KMS-11 (cell line): ENCODE data around the gene MCM6.

Experiments
- H2AFZ ChIP-seq: fragments of 200-600 bp; sonication (generic); 2 replicates; pipeline ENCODE4 v1.6.1; 2016; ENCODE audit warnings: antibody characterized with exemption, mixed run types, low read depth
- H3K27ac ChIP-seq: fragments of 200-600 bp; sonication (generic); 2 replicates; pipeline ENCODE4 v1.6.1; 2016; ENCODE audit warnings: mild to moderate bottlenecking, mixed run types
- H3K27me3 ChIP-seq: fragments of 200-600 bp; sonication (generic); 2 replicates; pipeline ENCODE4 v1.6.1; 2017; ENCODE audit warnings: mild to moderate bottlenecking, low read depth, mixed run types, moderate library complexity; ENCODE audit not compliant: insufficient read depth
- H3K36me3 ChIP-seq: fragments of 200-600 bp; sonication (generic); 2 replicates; pipeline ENCODE4 v1.6.1; 2017; ENCODE audit warnings: mild to moderate bottlenecking, mixed run types; ENCODE audit not compliant: insufficient read depth
- H3K4me1 ChIP-seq: fragments of 200-600 bp; sonication (generic); 2 replicates; pipeline ENCODE4 v1.6.1; 2016; ENCODE audit warnings: mild to moderate bottlenecking, low read depth, mixed run types; ENCODE audit not compliant: poor library complexity, severe bottlenecking
- H3K4me2 ChIP-seq: fragments of 200-600 bp; sonication (generic); 2 replicates; pipeline ENCODE4 v1.7.0; 2016; ENCODE audit warnings: mild to moderate bottlenecking, mixed run types
- H3K4me3 ChIP-seq: fragments of 200-600 bp; sonication (generic); IDR thresholded peaks from 2 replicates; pipeline ENCODE4 v1.6.1; 2017; ENCODE audit warnings: low read depth, low read length, mixed read lengths; ENCODE audit not compliant: insufficient read depth
- H3K79me2 ChIP-seq: fragments of 200-600 bp; sonication (generic); 2 replicates; pipeline ENCODE4 v1.6.1; 2016; ENCODE audit warnings: low read depth, mixed run types; ENCODE audit not compliant: insufficient read depth
- H3K9ac ChIP-seq: fragments of 200-600 bp; sonication (generic); 2 replicates; pipeline ENCODE4 v1.6.1; 2016; ENCODE audit warnings: mild to moderate bottlenecking, mixed run types
- H4K20me1 ChIP-seq: fragments of 200-600 bp; sonication (generic); 2 replicates; pipeline ENCODE4 v1.6.1; 2016; ENCODE audit warnings: mild to moderate bottlenecking, mixed run types; ENCODE audit not compliant: insufficient read depth
- TF ChIP-seq, protein P1 (sequence below): fragments of 200-600 bp; sonication (generic); conservative IDR thresholded peaks from 2 replicates; pipeline ENCODE4 v1.6.1; 2017; ENCODE audit warnings: low read depth, mild to moderate bottlenecking, antibody characterized with exemption, low read length, moderate library complexity, mixed read lengths

Gene MCM6

DNA sequence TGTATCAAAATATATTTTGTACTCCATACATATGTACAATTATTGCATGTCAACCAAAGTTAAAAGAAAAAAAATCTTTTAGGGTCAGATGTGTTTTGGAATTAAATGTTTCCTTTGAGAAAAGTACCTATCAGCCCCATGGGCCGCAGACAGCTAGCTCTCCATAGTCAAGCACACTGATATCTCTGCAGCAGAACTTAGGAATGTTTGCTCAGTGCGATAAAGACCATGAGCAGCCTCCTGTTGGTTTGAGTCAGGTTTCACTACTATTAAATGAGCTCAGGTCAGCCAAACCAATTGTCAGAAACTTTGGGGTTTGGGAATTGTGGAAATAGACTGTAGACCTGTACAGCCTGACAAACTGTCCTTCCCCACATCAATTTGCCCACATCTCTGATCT lies 73.0 kb downstream of the MCM6 start:
- no peak overlapping the region for H3K9ac ChIP-seq
- H2AFZ ChIP-seq, result no peak overlapping the region
- H3K36me3 ChIP-seq, result no peaks in the 10 kb centered on the region
- H3K79me2 ChIP-seq, result no peaks in the 10 kb centered on the region
- H3K4me1 ChIP-seq, result no peaks in the 10 kb centered on the region
- TF ChIP-seq, protein P1, sequence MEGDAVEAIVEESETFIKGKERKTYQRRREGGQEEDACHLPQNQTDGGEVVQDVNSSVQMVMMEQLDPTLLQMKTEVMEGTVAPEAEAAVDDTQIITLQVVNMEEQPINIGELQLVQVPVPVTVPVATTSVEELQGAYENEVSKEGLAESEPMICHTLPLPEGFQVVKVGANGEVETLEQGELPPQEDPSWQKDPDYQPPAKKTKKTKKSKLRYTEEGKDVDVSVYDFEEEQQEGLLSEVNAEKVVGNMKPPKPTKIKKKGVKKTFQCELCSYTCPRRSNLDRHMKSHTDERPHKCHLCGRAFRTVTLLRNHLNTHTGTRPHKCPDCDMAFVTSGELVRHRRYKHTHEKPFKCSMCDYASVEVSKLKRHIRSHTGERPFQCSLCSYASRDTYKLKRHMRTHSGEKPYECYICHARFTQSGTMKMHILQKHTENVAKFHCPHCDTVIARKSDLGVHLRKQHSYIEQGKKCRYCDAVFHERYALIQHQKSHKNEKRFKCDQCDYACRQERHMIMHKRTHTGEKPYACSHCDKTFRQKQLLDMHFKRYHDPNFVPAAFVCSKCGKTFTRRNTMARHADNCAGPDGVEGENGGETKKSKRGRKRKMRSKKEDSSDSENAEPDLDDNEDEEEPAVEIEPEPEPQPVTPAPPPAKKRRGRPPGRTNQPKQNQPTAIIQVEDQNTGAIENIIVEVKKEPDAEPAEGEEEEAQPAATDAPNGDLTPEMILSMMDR, result no peak
- H3K27ac ChIP-seq, result no peak overlapping the region
- no peak overlapping the region for H3K4me3 ChIP-seq
- H3K4me2 ChIP-seq, result no peak overlapping the region
- H3K27me3 ChIP-seq, result no peaks in the 10 kb centered on the region
- no peaks in the 10 kb centered on the region for H4K20me1 ChIP-seq

DNA sequence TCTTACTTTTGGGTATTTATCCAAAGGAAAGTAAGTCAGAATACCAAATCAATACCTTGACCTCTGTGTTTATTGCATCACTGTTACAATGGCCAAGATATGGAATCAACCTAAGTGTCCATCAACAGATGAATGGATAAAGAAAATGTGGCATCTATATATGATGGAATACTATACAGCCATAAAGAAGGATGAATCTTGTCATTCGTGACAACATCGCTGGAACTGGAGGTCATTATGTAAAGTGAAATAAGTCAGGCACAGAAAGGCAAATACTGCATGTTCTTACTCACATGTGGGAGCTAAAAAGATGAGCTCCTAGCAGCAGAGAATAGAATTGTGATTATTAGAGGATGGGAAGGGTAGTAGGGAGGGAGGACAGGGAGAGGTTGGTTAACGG lies 73.9 kb downstream of the MCM6 start:
- no peak overlapping the region for H3K27ac ChIP-seq
- H3K36me3 ChIP-seq, result no peaks in the 10 kb centered on the region

DNA sequence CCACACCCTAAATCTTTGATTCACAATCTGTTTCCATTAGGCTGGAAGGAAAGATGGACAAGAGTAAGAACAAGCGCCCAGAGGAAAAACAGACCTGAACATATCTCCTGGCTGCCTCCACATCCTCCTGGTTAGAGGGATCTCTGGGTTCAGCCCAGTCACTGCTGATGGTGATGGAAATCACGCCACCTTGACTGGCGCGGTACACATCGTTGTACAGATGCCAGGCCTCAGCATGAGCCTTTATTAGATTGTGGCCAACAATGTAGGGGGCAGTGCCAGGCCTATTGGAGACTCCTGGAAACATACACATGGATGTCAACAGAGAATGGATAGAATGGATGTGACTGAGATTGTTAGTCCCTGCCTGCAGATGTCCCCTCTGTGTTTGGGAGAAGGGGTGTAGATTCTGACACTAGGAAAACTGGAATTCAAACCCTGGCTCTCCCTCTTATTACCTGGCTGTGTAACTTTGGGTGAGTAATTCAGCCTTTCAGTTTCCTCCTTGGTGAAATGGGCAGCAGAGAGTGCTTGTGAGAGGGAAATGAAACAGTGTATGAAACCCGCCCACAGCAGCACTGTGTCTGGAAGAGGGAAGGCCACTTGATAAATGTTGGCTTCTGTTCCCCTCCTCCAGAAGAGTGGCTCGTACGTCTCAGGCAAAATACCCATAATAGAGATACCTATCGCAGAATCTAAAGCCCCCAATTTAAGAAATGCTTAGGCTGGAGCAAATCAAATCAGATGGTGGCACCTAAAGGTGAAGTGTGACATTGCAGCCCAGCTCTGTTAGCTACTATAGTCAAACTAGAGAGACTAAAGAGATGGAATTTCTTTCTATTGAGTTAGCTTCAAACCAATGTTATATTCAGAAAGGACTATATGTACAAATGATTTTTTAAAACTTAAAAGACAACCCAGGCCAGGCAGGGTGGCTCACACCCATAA lies 75.5 kb downstream of the MCM6 start:
- H4K20me1 ChIP-seq, result no peaks in the 10 kb centered on the region
- no peaks in the 10 kb centered on the region for H3K4me1 ChIP-seq
- no peak overlapping the region for H2AFZ ChIP-seq
- TF ChIP-seq, protein P1, result no peak
- no peaks in the 10 kb centered on the region for H3K27me3 ChIP-seq
- H3K27ac ChIP-seq, result no peak overlapping the region
- H3K4me3 ChIP-seq, result no peak overlapping the region
- H3K4me2 ChIP-seq, result no peak overlapping the region
- no peak overlapping the region for H3K9ac ChIP-seq
- no peaks in the 10 kb centered on the region for H3K36me3 ChIP-seq
- H3K79me2 ChIP-seq, result no peaks in the 10 kb centered on the region

More for the DNA sequence above, 73.9 kb downstream of the MCM6 start:
- H3K9ac ChIP-seq, result no peak overlapping the region
- H3K27me3 ChIP-seq, result no peaks in the 10 kb centered on the region
- H2AFZ ChIP-seq, result no peak overlapping the region
- TF ChIP-seq, protein P1, result no peak
- no peak overlapping the region for H3K4me3 ChIP-seq
- no peaks in the 10 kb centered on the region for H3K4me1 ChIP-seq
- no peaks in the 10 kb centered on the region for H4K20me1 ChIP-seq
- H3K4me2 ChIP-seq, result no peak overlapping the region
- no peaks in the 10 kb centered on the region for H3K79me2 ChIP-seq

DNA sequence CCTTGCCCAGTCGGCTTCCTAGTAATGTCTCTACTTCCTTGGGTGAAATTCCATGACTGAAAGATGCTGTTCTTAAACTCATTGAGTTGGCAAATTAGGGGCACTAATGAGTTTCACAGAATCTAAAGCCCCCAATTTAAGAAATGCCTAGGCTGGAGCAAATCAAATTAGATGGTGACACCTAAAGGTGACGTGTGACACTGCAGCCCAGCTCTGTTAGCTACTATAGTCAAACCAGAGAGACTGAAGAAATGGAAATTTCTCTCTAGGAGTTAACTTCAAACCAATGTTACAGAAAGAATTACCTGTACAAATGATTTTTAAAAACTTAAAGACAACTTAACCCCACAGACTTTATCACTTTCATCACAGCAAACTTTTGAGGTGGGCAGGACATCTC lies 76.5 kb downstream of the MCM6 start:
- Histone ChIP-seq H3K36me3 (no peaks in the 10 kb centered on the region), H3K4me2 (no peak overlapping the region), H3K27me3 (no peaks in the 10 kb centered on the region), H4K20me1 (no peaks in the 10 kb centered on the region), H3K9ac (no peak overlapping the region), H3K4me1 (no peaks in the 10 kb centered on the region), H3K27ac (no peak overlapping the region), H3K4me3 (no peak overlapping the region), H2AFZ (no peak overlapping the region), H3K79me2 (no peaks in the 10 kb centered on the region)
- TF ChIP-seq, protein P1, result no peak
